HepG2 (cell line): ENCODE data around the gene SYNDIG1.

ENCODE experiments used
- FOXM1 ChIP-seq: sonication (generic); formaldehyde crosslinking; IDR thresholded peaks from 2 replicates; pipeline ENCODE4 v1.5.0; 2020; ENCODE audit warnings: missing genetic modification reagents
- RFX1 ChIP-seq: fragments of 450-650 bp; IDR thresholded peaks from 2 replicates; pipeline ENCODE4 v1.6.1; 2017
- ZNF503 ChIP-seq: sonication (generic); formaldehyde crosslinking; IDR thresholded peaks from 2 replicates; pipeline ENCODE4 v1.4.0; 2020; ENCODE audit warnings: missing genetic modification reagents
- ZNF775 ChIP-seq: sonication (generic); formaldehyde crosslinking; IDR thresholded peaks from 2 replicates; pipeline ENCODE4 v1.4.0; 2020; ENCODE audit warnings: missing genetic modification reagents, mild to moderate bottlenecking, moderate library complexity, borderline replicate concordance
- TF ChIP-seq, protein P1 (sequence below): sonication (generic); formaldehyde crosslinking; IDR thresholded peaks from 2 replicates; pipeline ENCODE4 v1.5.0; 2020; ENCODE audit warnings: mild to moderate bottlenecking, missing genetic modification reagents, moderate library complexity
- TF ChIP-seq, protein P2 (sequence below): sonication (generic); formaldehyde crosslinking; IDR thresholded peaks from 2 replicates; pipeline ENCODE4 v1.4.0; 2020; ENCODE audit warnings: missing genetic modification reagents

GRCh38 chr20:24698706-24699206, 229.3 kb downstream of the SYNDIG1 start:
- TF ChIP-seq RFX1 (no peak), ZNF503 (CRISPR knock-in tag) (no peak), ZNF775 (CRISPR knock-in tag) (no peak), FOXM1 (CRISPR knock-in tag) (no peak)
- TF ChIP-seq, protein P1, sequence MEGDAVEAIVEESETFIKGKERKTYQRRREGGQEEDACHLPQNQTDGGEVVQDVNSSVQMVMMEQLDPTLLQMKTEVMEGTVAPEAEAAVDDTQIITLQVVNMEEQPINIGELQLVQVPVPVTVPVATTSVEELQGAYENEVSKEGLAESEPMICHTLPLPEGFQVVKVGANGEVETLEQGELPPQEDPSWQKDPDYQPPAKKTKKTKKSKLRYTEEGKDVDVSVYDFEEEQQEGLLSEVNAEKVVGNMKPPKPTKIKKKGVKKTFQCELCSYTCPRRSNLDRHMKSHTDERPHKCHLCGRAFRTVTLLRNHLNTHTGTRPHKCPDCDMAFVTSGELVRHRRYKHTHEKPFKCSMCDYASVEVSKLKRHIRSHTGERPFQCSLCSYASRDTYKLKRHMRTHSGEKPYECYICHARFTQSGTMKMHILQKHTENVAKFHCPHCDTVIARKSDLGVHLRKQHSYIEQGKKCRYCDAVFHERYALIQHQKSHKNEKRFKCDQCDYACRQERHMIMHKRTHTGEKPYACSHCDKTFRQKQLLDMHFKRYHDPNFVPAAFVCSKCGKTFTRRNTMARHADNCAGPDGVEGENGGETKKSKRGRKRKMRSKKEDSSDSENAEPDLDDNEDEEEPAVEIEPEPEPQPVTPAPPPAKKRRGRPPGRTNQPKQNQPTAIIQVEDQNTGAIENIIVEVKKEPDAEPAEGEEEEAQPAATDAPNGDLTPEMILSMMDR (CRISPR knock-in tag), result no peak
- TF ChIP-seq, protein P2, sequence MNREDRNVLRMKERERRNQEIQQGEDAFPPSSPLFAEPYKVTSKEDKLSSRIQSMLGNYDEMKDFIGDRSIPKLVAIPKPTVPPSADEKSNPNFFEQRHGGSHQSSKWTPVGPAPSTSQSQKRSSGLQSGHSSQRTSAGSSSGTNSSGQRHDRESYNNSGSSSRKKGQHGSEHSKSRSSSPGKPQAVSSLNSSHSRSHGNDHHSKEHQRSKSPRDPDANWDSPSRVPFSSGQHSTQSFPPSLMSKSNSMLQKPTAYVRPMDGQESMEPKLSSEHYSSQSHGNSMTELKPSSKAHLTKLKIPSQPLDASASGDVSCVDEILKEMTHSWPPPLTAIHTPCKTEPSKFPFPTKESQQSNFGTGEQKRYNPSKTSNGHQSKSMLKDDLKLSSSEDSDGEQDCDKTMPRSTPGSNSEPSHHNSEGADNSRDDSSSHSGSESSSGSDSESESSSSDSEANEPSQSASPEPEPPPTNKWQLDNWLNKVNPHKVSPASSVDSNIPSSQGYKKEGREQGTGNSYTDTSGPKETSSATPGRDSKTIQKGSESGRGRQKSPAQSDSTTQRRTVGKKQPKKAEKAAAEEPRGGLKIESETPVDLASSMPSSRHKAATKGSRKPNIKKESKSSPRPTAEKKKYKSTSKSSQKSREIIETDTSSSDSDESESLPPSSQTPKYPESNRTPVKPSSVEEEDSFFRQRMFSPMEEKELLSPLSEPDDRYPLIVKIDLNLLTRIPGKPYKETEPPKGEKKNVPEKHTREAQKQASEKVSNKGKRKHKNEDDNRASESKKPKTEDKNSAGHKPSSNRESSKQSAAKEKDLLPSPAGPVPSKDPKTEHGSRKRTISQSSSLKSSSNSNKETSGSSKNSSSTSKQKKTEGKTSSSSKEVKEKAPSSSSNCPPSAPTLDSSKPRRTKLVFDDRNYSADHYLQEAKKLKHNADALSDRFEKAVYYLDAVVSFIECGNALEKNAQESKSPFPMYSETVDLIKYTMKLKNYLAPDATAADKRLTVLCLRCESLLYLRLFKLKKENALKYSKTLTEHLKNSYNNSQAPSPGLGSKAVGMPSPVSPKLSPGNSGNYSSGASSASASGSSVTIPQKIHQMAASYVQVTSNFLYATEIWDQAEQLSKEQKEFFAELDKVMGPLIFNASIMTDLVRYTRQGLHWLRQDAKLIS (CRISPR knock-in tag), result no peak
